ENCODE data around the gene RNF152.

GRCh38 chr18:61765097-61765496, 127.7 kb downstream of the RNF152 start:
- TF ChIP-seq CTCF (IDR thresholded peaks at IDR 0.05) (no peak), POLR2A (IDR thresholded peaks at IDR 0.05) (no peak), POLR2AphosphoS5 (IDR thresholded peaks at IDR 0.05) (no peak)
